GM18951 (cell line): ENCODE data around the gene ZDHHC7.

Experiments
- POLR2A ChIP-seq: IDR thresholded peaks from 4 replicates; pipeline ENCODE4 v1.6.1; 2011; ENCODE audit warnings: mild to moderate bottlenecking; ENCODE audit not compliant: insufficient read length, insufficient read depth; ENCODE audit errors: extremely low read depth
- in situ Hi-C: fragments of 300-500 bp; cut with MboI; formaldehyde crosslinking; loops from one replicate; pipeline ENCODE4 v1.12.0; 2022; ENCODE audit warnings: low sequenced_read_pairs, mixed read lengths, inconsistent platforms; ENCODE audit not compliant: unreplicated experiment

Gene ZDHHC7

GRCh38 chr16:84986102-84986501 lies 25.2 kb downstream of the ZDHHC7 start:
- TF ChIP-seq POLR2A: no peak
- in situ Hi-C loops: no loop called here

DNA sequence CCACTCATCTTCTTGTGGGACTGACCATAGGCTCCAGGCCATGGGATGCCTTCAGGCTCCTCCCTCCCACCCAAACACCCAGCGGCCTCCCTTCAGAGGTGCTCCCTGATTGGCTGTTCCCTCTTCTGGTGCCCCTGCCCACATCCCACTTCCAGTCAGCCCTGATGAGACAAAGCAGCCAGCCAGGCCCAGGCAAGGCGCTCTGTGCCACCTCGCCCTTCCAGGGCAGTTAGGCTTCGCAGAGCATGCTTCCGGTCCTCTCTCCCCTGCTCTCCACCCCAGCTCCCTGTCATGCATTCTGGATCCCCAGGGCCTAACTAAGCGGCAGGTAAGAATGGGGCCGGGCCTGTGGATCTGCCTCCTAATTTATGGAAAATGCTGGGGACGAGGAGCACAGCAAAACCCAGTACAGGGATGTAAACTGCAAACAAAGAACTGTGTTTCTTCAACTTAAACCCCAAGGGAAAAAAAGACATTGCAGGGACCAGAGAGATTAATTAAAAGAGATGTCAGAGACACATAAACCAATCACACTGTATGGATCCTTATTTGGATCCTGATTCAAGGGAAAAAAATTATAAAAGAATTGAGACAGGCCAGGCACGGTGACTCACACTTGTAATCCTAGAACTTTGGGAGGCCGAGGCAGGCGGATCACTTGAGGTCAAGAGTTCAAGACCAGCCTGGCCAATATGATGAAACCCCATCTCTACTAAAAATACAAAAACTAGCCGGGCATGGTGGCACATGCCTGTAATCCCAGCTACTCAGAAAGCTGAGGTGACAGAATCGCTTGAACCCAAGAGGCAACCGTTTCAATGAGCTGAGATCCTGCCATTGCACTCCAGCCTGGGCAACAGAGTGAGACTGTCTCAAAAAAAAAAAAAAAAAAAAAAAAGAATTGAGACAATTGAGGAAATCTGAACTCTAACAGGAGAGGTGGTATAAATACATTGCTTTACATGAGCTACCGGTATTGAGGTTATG lies 26.0 kb downstream of the ZDHHC7 start:
- TF ChIP-seq POLR2A: no peak
- in situ Hi-C loops: no loop called here

DNA sequence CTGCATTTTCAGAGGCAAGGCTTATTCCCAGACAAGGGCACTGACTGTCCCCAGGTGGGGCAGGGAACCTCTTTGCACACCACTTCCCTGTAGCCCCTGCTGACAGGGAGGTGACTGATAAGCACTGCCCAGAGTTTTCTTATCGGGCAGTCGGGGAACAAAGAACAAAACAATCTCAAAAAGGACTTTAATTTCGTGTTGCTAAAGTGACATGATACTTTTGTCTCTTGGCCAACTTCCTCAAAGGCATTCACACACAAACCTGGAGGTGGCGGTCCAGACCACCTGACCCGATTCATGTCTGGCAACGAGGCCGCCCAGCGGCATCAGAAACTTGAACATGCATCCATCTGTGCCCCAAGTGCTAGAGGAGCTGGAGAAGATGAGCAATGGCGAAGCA lies 28.9 kb downstream of the ZDHHC7 start:
- in situ Hi-C loops: no loop called here
- TF ChIP-seq POLR2A: no peak

DNA sequence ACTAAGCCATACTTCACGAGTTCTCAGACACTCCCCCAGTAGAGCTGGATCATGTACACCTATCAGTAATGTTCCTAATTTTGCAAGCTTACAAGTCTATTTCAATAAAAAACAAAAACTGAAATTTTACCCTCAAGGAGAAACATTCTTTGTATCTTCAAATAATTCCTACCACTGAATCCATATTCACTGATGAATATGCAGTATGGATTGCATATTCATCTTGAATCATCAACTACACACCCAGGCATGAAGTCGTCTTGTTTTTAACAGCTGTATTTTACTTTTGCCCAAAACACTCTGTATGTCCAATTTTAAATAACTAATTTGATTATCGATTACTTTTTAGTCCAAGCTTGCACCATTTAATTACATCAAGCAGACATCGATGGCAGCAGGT lies 31.8 kb downstream of the ZDHHC7 start:
- in situ Hi-C loops: no loop called here
- no peak for TF ChIP-seq POLR2A

GRCh38 chr16:84976644-84977400 lies 34.5 kb downstream of the ZDHHC7 start:
- in situ Hi-C loops: no loop called here
- no peak for TF ChIP-seq POLR2A

DNA sequence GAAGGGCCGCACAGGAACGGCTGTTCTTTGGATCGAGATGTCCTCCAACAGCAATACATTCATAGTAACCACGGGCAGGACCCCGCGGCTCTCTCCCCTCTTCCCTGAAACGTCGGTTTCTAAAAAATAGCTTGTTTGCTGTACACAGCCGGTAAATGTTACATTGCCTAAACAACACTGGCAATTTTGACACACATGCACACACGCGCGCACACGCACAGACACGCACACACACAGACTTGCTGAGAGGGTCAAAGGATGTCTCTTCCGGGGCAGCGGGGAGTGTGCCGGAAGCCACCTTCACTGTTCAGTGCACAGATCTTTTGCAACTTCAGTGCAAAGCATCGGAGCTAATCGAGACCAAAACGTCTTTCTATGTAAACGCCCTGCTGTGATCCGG lies 35.8 kb downstream of the ZDHHC7 start:
- TF ChIP-seq POLR2A: no peak

DNA sequence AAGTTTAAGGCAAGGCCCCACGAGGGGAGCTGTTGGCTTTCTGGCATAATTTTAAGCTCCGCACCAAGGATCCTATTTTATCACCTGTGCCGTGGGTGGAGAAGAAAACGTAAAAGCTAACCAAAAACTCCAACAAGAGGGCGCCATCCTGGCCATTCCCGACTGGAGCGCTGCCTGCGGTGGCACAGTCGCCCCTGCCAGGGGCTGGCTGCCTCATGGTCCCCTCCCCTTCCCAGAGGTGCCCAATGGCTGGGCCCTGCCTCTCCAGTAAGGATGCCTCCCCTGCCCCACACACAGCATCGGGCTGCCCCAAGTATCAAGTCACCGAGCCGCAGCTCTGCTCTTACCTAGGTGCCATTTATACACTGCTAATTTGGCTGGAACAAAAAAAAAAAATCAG lies 36.3 kb downstream of the ZDHHC7 start:
- no peak for TF ChIP-seq POLR2A
- in situ Hi-C loops: no loop called here

More for the DNA sequence above, 35.8 kb downstream of the ZDHHC7 start:
- in situ Hi-C loops: no loop called here

DNA sequence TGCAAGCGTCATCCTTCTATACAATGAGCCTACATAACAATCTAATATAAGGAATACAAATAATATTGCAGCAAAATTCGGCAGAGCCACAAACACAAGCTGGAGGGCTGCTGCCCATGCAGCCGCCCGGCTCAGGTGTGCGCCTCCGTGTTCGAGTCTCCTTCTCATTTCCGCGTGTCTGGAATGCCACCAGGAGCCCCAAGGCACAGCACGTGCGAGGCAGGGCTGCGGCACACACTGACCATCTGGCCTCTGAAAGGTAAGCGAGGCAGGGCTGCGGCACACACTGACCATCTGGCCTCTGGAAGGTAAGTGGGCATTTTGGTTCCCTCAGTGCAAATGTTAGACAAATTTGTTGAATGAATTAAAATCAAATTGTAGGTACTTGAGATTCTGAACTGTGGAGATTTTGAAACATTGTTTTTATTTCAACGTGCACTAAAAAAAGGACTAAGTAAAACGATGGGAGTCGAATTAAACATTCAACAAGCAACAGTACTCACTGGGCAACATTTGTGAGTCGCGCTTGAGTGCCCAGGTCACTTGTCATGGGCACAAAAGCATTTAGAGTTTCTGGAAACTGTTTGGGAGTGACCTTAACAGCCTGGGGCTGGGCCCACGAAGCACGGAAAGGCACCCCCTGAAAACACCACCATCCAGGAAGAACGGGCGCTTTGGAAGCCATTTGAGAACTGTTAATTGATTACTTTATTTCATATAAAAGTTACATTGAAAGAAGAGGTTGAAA lies 37.4 kb downstream of the ZDHHC7 start:
- in situ Hi-C loops: no loop called here
- TF ChIP-seq POLR2A: no peak

- in situ Hi-C loops: no loop called here
- TF ChIP-seq POLR2A: no peak
Measured at GRCh38 chr16:84973236-84973635, 38.1 kb downstream of the ZDHHC7 start.

DNA sequence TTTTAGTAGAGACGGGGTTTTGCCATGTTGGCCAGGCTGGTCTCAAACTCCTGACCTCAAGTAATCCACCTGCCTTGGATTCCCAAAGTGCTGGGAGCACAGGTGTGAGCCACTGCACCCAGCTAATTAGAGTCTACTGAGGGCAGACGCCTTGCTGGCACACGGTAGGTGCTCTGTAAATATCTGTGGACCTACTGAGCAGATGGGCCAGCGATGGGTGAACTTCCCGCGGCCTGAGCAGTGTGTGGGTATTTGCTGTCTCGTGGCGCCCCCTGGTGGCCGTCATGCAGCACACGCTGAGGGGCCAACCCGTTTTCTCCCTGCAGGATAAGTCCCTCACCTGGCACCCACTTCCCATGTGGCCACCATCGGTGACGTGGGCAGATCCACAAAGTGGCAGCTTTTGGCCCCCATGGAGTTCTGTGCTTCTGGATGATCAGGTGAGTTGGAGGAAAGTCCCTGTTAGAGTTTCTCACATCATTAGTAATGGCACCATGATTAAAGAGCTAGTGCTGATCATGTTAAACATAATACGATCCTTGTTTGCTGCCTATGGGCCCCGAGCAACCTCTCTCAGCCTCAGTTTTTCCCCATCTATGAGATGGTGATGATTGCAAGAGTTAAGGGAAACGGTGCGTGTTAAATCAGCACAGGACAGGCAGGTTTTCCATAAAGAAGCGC lies 40.7 kb downstream of the ZDHHC7 start:
- in situ Hi-C loops: no loop called here

GRCh38 chr16:84967828-84968227 lies 43.5 kb downstream of the ZDHHC7 start:
- no peak for TF ChIP-seq POLR2A
- in situ Hi-C loops: loop anchor here (10.0 kb wide), 1 partner anchor 213 kb away; no protein-coding TSS in a partner anchor

More for the DNA sequence above, 40.7 kb downstream of the ZDHHC7 start:
- no peak for TF ChIP-seq POLR2A
